Islet of Langerhans (tissue), 1 donor: ENCODE results near the gene STRN3.

Experiments
- FAIRE-seq: peaks from one replicate; lab custom pipeline; 2011; peaks lifted over from hg19 to GRCh38; lab: Jason Lieb, UNC

The STRN3 gene

DNA sequence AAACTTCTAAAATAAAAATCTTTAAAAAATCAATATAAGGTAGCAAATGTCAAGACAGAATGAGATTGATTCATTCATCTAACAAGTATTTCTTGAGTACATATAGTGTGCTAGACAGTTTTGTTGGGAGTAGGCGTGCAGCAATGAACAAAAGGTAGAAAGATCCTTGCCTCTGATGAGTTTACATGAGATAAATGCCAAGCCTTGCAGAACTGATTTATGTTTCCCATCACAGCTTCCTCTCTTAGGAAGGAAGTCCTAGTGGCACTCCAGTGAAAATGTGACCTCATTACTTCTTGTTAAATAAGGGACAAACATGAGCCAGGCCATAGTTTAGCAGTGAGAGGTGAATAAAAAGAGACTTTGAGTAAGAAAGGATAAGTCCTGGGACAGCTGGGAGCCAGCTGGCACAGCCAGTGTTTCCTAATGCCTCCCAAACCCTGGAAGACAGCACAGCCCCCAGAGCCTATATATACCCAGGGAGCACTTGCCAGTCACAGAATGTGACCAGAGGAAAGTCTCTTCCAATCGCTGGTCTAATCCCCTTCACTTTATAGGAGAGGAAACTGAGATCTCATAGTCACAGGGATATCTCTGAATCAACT lies 156.5 kb downstream of the STRN3 start:
- no peak for FAIRE-seq

DNA sequence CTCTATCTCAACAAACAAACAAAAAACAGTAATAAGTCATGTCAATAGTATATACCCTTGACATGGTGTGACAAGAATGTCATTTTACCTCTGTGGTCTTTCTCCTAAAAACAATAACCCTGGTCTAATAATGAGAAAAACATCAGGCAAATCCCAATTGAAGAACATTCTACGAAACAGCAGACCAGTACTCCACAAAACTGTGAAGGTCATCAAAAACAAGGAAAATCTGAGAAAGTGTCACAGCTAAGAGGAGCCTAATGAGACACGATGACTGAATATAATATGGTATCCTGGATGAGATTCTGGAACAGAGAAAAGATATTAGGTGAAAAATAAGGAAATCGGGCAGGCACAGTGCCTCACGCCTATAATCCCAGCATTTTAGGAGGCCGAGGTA lies 157.4 kb downstream of the STRN3 start:
- FAIRE-seq: no peak

DNA sequence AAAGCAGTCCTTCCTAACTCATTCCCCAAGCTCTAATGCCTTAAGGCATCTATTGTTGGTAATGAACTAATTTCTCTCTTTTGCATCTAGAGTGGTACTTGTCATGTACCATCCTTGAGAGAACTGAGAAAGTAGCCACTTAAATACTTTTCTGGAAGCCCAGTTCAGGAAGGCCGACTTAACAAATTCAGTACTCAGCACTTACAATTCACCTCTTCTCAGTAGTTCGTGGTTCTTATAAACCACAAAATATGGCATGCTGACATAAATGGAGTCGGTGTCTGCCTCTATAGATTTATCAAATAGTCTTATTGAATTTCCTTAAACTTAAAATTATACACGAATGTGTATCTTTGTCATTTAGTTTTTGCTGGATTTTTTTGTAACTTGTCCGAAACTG lies 161.2 kb downstream of the STRN3 start:
- FAIRE-seq: no peak

DNA sequence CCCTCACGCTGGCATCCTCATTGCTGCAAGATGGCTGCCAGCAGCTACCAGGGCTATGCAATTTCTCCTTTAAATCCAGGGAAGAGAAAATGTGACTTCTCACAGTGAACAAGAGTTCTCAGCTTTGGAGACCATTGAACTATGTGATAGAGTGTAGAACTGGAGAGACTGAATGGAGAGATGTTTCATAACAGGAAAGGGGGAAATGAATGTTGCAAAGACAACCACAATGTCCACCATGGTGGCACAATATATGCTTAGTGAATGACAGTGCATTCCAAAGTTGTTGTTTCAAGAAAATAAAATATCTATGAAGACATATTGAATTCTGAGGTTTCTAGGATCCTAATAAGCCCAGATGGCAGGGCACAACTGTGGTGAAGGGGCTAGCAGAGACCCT lies 165.0 kb downstream of the STRN3 start:
- FAIRE-seq: no peak

DNA sequence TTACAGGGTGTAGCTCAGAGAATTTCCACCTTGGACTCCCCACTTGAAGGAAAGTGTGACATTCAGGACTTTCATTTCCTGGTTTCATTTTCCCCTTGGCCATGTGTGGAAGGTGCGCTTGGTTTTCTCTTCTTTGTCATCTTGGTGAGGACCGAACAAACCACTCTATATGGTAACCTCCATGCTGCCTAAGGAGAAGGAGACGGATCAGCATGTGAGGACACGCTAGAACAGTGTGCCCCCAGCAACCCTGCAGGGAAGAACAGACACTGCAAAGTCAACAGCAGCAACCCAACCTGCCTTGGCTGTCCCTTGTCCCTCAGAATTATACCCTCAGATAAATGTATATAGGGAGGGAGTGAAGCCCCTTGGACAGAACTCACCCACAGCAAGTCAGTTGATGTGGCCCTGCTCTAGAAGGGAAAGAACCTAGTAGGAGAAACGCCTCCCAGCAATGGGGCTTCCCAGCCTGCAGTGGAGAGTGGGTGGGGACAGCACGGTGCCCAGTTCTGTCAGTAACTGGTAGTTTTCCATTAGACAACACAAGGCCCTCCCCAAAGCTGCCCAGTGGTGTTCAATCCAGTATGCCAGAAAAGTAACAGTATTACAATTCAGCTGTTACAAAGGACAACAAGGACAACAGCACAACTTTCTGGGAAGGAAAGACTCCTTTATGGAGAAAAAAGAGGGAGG lies 170.7 kb downstream of the STRN3 start:
- no peak for FAIRE-seq

DNA sequence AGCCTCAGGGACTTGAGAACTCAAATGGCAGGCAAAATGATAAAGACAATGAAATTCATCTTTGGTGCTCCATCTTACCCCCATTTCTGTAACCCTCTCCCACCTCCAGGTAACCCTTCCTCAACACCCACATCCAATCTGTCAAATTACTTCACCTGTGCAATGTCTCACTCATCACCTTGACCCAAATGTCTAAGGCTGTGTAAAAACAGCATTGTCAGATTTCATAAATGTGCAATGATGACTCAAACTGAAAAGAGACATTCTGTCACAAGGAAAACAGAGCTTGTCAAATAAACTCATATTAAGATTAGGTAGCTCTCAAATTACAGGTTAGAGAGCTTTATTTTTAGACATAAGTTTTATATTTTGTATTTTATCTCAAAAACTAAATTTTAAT lies 171.7 kb downstream of the STRN3 start:
- FAIRE-seq: no peak

DNA sequence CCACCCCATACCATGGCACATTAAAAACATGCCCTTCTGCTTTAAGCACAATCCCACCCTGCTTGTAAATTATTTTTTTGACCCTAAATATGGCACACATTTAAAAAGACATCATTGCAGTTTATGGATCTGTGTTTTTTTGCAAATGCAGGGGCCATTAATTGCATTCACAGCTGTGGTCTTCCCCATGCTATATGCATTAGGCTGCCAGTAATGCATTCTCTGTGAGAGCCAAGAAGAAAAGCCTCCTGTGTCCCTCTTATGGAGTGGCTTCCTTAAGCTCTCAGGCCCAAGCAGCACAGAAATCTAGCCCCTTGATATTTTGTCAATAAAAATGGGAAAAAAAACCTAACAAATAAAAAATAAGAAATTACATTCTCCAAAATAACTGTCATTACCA lies 172.2 kb downstream of the STRN3 start:
- FAIRE-seq: no peak

DNA sequence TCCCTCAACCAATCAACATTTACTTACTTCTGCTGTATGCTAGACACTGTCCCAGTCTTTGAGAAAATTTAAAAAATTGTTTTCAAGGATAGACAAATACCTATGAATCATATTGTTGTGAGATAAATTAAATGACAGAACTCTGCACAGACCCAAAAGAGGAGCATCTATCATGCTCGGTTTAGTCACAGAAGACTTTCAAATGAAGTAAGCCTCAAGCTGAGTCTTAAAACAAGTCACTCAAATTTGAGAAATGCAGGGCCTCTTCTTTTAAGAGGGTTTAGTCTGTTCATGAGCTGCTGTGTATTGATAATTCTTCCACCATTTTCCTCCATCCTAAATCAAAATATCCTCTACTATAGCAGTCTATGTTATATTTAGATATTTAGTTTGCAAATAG lies 176.2 kb downstream of the STRN3 start:
- no peak for FAIRE-seq

DNA sequence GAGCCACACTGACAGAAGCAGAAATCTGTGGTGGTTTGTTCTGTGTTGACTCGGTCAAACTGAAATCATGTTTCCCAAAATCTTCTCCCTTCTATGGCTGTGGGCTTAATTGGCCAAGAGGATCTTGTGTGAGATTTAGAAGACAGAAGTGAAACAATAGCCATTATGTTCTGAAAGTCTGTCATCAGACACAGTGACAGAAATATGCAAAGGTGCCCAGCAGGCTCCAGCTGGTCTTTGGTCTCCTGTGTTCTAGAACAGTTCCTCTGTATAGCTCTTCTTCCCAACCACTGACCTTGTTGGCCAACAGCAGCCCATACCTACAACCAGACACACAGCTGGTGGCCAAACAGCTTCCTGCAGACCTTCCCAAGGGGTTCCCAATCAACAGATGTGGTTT lies 176.8 kb downstream of the STRN3 start:
- FAIRE-seq: no peak

DNA sequence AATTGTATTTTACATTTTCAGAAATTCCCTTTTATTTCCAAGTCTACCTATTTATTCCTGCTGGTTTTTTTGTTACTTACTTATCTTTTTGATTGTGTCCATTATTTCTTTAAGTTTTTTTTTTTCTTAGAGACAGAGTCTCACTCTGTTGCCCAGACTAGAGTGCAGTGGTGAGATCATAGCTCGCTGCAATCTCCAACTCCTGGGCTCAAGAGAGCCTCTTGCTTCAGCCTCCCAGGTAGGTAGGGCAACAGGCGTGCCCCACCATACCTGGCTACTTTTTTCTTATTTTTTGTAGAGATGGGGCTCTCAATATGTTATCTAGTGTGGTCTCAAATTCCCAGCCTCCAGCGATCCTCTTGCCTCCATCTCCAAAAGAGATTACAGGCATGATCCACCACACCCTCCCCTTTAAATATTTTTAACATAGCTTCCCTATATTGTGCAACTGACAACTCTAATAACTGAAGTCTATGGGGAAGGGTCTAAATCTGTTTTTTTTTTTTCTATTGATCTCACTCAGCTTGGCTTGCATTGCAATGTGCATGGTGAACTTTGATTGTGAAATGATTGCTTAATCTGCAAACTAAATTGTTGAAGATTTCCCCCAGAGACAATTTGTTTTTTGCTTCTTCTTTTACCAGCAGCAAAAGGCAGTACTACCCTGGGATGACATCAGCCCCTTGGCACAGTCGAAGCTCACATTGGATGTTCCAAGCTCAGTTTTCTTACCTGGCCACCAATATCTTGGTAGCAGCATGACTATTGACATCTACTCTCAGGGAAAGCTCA lies 177.5 kb downstream of the STRN3 start:
- no peak for FAIRE-seq
